ENCODE data around the gene EI24. TPM values are rescaled to one million over a fixed set of nuclear protein-coding genes. Genes with fewer than 3 reads are reported as not detected.
A peak's percentile ranks its signal among the peaks of the same experiment; 100 is the strongest.

Gene EI24
- total and polyA plus RNA-seq, 7 donors, result 46.2 to 109 (median 76.2) TPM

DNA sequence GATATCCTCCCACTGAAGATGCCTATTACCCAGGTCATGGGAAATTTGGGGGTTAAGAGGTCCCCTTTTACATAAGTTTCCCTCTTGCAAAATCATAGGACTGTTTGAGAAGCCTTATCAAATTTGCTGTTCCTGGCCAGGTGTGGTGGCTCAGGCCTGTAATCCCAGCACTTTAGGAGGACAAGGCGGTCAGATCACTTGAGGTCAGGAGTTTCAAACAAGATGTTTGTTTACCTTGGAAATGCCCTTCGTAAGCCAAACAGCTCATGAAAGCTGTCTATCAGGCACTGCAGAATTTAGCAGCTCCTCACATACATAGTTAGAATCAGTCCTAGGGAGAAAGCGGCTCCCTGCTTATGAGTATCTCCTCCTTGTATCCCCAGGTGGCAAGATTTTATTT, 4.9 kb upstream of the EI24 start:
- Histone ChIP-seq H3K4me3 (no peak overlapping the region), H3K27me3 (no peaks in the 10 kb centered on the region), H3K4me1 (peaks cover 0 to 4% (median 2%) of the 10 kb centered on the region in 4 donors), H3K27ac (no peak overlapping the region), H3K36me3 (no peaks in the 10 kb centered on the region), H3K9me3 (no peaks in the 10 kb centered on the region)
- no peak for TF ChIP-seq POLR2A (IDR thresholded peaks at IDR 0.05)
- no peak for TF ChIP-seq EP300 (IDR thresholded peaks at IDR 0.05)
- no peak for TF ChIP-seq POLR2AphosphoS5 (IDR thresholded peaks at IDR 0.05)
- TF ChIP-seq, protein P1, sequence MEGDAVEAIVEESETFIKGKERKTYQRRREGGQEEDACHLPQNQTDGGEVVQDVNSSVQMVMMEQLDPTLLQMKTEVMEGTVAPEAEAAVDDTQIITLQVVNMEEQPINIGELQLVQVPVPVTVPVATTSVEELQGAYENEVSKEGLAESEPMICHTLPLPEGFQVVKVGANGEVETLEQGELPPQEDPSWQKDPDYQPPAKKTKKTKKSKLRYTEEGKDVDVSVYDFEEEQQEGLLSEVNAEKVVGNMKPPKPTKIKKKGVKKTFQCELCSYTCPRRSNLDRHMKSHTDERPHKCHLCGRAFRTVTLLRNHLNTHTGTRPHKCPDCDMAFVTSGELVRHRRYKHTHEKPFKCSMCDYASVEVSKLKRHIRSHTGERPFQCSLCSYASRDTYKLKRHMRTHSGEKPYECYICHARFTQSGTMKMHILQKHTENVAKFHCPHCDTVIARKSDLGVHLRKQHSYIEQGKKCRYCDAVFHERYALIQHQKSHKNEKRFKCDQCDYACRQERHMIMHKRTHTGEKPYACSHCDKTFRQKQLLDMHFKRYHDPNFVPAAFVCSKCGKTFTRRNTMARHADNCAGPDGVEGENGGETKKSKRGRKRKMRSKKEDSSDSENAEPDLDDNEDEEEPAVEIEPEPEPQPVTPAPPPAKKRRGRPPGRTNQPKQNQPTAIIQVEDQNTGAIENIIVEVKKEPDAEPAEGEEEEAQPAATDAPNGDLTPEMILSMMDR (IDR thresholded peaks at IDR 0.05), result no peak
- WGBS, 2 donors, result 55 to 79% methylated on average over 3 of the region's 3 CpGs
- intact Hi-C loops (cut with DNase I), result loop anchor here (10.0 kb wide), 1 partner anchor 310 kb away; no protein-coding TSS in a partner anchor
- DNase-seq, result no peak

DNA sequence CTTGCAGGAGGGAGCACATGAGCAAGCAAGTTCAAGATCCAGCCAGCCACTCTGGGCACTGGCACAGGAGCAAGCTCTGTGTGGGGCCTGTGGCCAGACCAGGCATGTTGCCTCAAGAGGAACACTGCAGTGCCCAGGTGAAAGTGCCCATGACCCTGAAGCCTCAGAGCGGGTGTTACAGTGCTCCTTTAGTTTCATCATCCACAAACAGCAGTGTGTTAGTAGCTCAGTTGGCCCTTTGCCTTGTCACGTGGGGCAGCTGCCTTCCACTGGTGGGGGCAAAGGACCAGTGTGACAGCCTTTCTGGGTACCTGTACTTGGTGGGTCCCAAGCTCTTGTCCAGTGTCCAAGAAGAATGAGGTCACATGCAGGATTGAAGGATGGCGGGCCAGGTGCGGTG, 3.0 kb upstream of the EI24 start:
- WGBS, 2 donors, result 96% methylated on average over 4 of the region's 4 CpGs
- intact Hi-C loops (cut with DNase I), result loop anchor here (10.0 kb wide), 1 partner anchor 309 kb away; no protein-coding TSS in a partner anchor
- no peaks in the 10 kb centered on the region for H3K36me3 ChIP-seq

DNA sequence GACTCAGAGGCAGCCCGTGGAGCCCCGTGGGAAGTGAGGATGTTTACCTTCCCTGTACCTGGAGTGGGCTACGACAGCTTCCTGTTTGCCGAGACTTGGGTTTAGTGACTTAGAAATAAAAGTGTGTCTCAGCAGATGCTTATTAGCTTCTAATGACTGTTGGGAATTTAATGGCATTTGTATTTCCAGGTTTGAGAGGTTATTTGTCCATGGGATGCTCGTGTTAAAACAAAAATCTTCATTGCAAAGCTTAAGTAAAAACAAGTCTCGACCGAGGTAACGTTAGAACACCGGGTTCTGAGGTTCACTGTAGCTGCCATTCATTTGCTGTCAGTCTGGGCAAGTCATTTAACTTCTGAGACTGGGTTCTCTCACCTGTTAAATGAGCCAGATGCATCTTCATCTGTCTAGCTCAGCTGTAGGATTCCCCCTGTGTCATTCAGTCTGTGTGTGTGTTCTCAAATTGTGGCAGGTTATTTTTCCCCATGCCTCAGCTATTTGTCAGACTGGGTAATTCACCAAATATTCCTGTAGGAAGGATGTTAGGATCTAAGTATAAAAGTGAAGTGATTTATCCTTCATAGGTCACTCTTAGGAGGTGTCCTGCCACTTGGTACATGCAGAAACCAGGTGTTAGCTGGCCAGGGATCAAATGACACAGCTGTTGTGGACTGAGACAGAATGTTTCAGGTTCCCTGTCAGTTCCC, 791 bp downstream of the EI24 start:
- H3K4me3 ChIP-seq, result peak overlapping the region; percentile 74 to 97 (median 88)
- H3K9me3 ChIP-seq, result no peaks in the 10 kb centered on the region
- peak overlapping the region; percentile 86 to 94 (median 86) for H3K27ac ChIP-seq

More for the DNA sequence above, 3.0 kb upstream of the EI24 start:
- DNase-seq, result no peak
- Histone ChIP-seq H3K27ac (no peak overlapping the region), H3K4me1 (peaks cover 0 to 20% (median 11%) of the 10 kb centered on the region in 4 donors), H3K4me3 (no peak overlapping the region), H3K27me3 (no peaks in the 10 kb centered on the region), H3K9me3 (no peaks in the 10 kb centered on the region)
- TF ChIP-seq, protein P1 (IDR thresholded peaks at IDR 0.05), result no peak
- TF ChIP-seq EP300 (IDR thresholded peaks at IDR 0.05) (no peak), POLR2A (IDR thresholded peaks at IDR 0.05) (no peak), POLR2AphosphoS5 (IDR thresholded peaks at IDR 0.05) (no peak)

DNA sequence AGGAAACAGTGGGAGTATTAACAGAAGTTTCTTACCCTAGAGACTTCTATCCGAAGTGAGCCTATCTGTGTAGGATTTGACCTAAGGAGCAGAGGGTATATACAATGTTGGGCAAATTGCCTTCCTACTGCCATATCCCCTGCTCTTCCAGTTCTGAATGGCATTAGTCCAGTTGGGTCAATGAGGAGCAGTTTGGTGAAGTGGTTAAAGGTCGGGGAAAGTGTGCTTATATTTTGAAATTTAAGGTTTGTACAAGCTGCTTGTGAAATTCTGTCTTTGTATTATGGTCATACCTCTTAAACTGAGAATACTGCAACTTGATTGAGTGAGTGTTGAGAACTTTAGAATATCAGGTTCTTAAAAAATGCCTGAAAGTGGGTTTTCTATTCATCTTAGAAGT, 1.7 kb downstream of the EI24 start:
- Histone ChIP-seq H3K36me3 (peaks cover 9 to 38% (median 18%) of the 10 kb centered on the region in 4 donors), H3K9me3 (no peaks in the 10 kb centered on the region), H3K27me3 (no peaks in the 10 kb centered on the region), H3K4me1 (peaks cover 0 to 20% (median 11%) of the 10 kb centered on the region in 4 donors), H3K27ac (no peak overlapping the region), H3K4me3 (no peak overlapping the region)
- 79 to 84% methylated on average over 2 of the region's 2 CpGs for WGBS, 2 donors
- TF ChIP-seq EP300 (IDR thresholded peaks at IDR 0.05) (no peak), POLR2AphosphoS5 (IDR thresholded peaks at IDR 0.05) (no peak), POLR2A (IDR thresholded peaks at IDR 0.05) (no peak)
- TF ChIP-seq, protein P1 (IDR thresholded peaks at IDR 0.05), result no peak
- intact Hi-C loops (cut with DNase I), result loop anchor here (10.0 kb wide), 1 partner anchor 54 kb away; the partner anchor contains the start of gene CHEK1
- DNase-seq, result no peak

More for the DNA sequence above, 791 bp downstream of the EI24 start:
- DNase-seq, result no peak
- 0 to 3% methylated on average over 9 of the region's 9 CpGs for WGBS, 2 donors
- peaks cover 0 to 20% (median 11%) of the 10 kb centered on the region in 4 donors for H3K4me1 ChIP-seq
- intact Hi-C loops (cut with DNase I), result loop anchor here (1.0 to 10.0 kb wide), 3 partner anchors 55 to 305 kb away; partner anchors contain the start of genes CHEK1 and FEZ1
- H3K36me3 ChIP-seq, result peaks cover 5 to 30% (median 10%) of the 10 kb centered on the region in 4 donors
- no peaks in the 10 kb centered on the region for H3K27me3 ChIP-seq
- TF ChIP-seq, protein P1 (IDR thresholded peaks at IDR 0.05), result no peak
- TF ChIP-seq POLR2A (IDR thresholded peaks at IDR 0.05) (no peak), EP300 (IDR thresholded peaks at IDR 0.05) (no peak), POLR2AphosphoS5 (IDR thresholded peaks at IDR 0.05) (no peak)
